Sigmoid colon (tissue), 4 donors: Measurements from ENCODE around the gene TELO2.

ENCODE experiments used
- POLR2A ChIP-seq, 2 donors: fragments of 450-650 bp; IDR thresholded peaks; one replicate each; pipeline ENCODE4 v1.6.1; 2016; ENCODE audit warnings: antibody characterized with exemption in 2 of 2, mild to moderate bottlenecking in 2 of 2, moderate library complexity in 2 of 2
- POLR2AphosphoS5 ChIP-seq, 4 donors: sonication (generic); formaldehyde crosslinking; IDR thresholded peaks; one replicate each; pipeline ENCODE4 v1.6.1; 2017; ENCODE audit warnings: antibody characterized with exemption in 4 of 4
- TF ChIP-seq, protein P1 (sequence below), 4 experiments: fragments of 450-650 bp in 3 of 4; fragments of 200-600 bp in 1 of 4; IDR thresholded peaks; one replicate each; pipeline ENCODE4 v1.5.1; 2016 to 2019; ENCODE audit warnings: antibody characterized with exemption in 4 of 4, mild to moderate bottlenecking in 3 of 4, moderate library complexity in 2 of 4

DNA sequence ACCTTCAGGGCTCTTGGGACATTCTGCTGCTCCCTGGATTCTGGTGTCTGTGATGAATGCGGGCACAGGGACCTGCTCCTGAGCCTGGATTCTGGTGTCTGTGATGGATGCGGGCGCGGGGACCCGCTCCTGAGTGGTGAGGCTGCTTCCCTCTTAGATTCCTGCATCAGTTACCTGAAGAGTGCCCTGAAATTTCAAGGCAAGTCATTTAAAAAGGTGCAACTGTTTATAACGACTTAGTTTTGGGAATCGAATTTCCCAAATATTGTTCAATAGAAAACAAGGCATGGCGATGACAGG, 47.3 kb downstream of the TELO2 start:
- TF ChIP-seq, protein P1, sequence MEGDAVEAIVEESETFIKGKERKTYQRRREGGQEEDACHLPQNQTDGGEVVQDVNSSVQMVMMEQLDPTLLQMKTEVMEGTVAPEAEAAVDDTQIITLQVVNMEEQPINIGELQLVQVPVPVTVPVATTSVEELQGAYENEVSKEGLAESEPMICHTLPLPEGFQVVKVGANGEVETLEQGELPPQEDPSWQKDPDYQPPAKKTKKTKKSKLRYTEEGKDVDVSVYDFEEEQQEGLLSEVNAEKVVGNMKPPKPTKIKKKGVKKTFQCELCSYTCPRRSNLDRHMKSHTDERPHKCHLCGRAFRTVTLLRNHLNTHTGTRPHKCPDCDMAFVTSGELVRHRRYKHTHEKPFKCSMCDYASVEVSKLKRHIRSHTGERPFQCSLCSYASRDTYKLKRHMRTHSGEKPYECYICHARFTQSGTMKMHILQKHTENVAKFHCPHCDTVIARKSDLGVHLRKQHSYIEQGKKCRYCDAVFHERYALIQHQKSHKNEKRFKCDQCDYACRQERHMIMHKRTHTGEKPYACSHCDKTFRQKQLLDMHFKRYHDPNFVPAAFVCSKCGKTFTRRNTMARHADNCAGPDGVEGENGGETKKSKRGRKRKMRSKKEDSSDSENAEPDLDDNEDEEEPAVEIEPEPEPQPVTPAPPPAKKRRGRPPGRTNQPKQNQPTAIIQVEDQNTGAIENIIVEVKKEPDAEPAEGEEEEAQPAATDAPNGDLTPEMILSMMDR (IDR thresholded peaks at IDR 0.05), result no peak
- no peak for TF ChIP-seq POLR2A (IDR thresholded peaks at IDR 0.05)
- TF ChIP-seq POLR2AphosphoS5 (IDR thresholded peaks at IDR 0.05), result no peak
